Parathyroid adenoma (tissue), 2 donors: ENCODE results near the gene BBS9.
"Not testable (repeated sequence)": the region's sequence is repeated elsewhere in the genome, so short reads cannot be mapped to it uniquely, and the experiment has no call there.

Experiments
- H2AFZ ChIP-seq: fragments of 300-600 bp; sonication (generic); one replicate; pipeline ENCODE4 v1.7.0; 2017; ENCODE audit warnings: antibody characterized with exemption, mild to moderate bottlenecking
- H3K27ac ChIP-seq: fragments of 300-600 bp; sonication (generic); one replicate; pipeline ENCODE4 v1.7.0; 2017
- H3K27me3 ChIP-seq: fragments of 300-600 bp; sonication (generic); one replicate; pipeline ENCODE4 v1.7.0; 2017; ENCODE audit warnings: low read length; ENCODE audit not compliant: control insufficient read depth, insufficient read depth
- H3K36me3 ChIP-seq: fragments of 300-600 bp; sonication (generic); one replicate; pipeline ENCODE4 v1.7.0; 2017; ENCODE audit warnings: low read length; ENCODE audit not compliant: control insufficient read depth, insufficient read depth
- H3K4me1 ChIP-seq: fragments of 300-600 bp; sonication (generic); one replicate; pipeline ENCODE4 v1.7.0; 2017; ENCODE audit warnings: control low read depth
- H3K4me2 ChIP-seq: fragments of 300-600 bp; sonication (generic); one replicate; pipeline ENCODE4 v1.7.0; 2017; ENCODE audit warnings: low read length
- H3K4me3 ChIP-seq: fragments of 300-600 bp; sonication (generic); one replicate; pipeline ENCODE4 v1.7.0; 2017; ENCODE audit warnings: low read depth, low read length
- H3K79me2 ChIP-seq: fragments of 300-600 bp; sonication (generic); one replicate; pipeline ENCODE4 v1.7.0; 2017; ENCODE audit warnings: control low read depth
- H3K9ac ChIP-seq: fragments of 300-600 bp; sonication (generic); one replicate; pipeline ENCODE4 v1.7.0; 2017; ENCODE audit warnings: mild to moderate bottlenecking
- H3K9me3 ChIP-seq: fragments of 300-600 bp; sonication (generic); one replicate; pipeline ENCODE4 v1.7.0; 2017; ENCODE audit warnings: low read length; ENCODE audit not compliant: control insufficient read depth
- CTCF ChIP-seq: fragments of 300-600 bp; sonication (generic); IDR thresholded peaks from one replicate; pipeline ENCODE4 v1.7.0; 2017; ENCODE audit warnings: antibody characterized with exemption, mild to moderate bottlenecking
- donor health status: primary hyperparathyroidism.

The BBS9 gene

GRCh38 chr7:33261585-33261984 lies 132.2 kb downstream of the BBS9 start:
- Histone ChIP-seq H3K27me3 (no peaks in the 10 kb centered on the region), H2AFZ (no peak overlapping the region), H3K79me2 (no peaks in the 10 kb centered on the region), H3K9ac (no peak overlapping the region), H3K9me3 (no peaks in the 10 kb centered on the region), H3K27ac (no peak overlapping the region), H3K4me1 (no peaks in the 10 kb centered on the region), H3K36me3 (no peaks in the 10 kb centered on the region), H3K4me3 (no peak overlapping the region), H3K4me2 (no peak overlapping the region)
- no peak for TF ChIP-seq CTCF

- no peaks in the 10 kb centered on the region for H3K36me3 ChIP-seq
- no peaks in the 10 kb centered on the region for H3K4me1 ChIP-seq
- no peaks in the 10 kb centered on the region for H3K9me3 ChIP-seq
- no peaks in the 10 kb centered on the region for H3K79me2 ChIP-seq
- TF ChIP-seq CTCF, result no peak
- no peak overlapping the region for H3K9ac ChIP-seq
- no peaks in the 10 kb centered on the region for H3K27me3 ChIP-seq
- no peak overlapping the region for H3K4me2 ChIP-seq
- no peak overlapping the region for H3K4me3 ChIP-seq
- no peak overlapping the region for H3K27ac ChIP-seq
- H2AFZ ChIP-seq, result no peak overlapping the region
These were observed 133.1 kb downstream of the BBS9 start for GRCh38 chr7:33262476-33262875.

- H3K4me1 ChIP-seq, H3K36me3 ChIP-seq, H3K9me3 ChIP-seq, H3K4me2 ChIP-seq, H3K4me3 ChIP-seq, H3K9ac ChIP-seq, H3K79me2 ChIP-seq, H3K27ac ChIP-seq, H3K27me3 ChIP-seq, H2AFZ ChIP-seq: not testable (repeated sequence)
These were observed 142.5 kb downstream of the BBS9 start for GRCh38 chr7:33271839-33272371.

- H3K4me1 ChIP-seq, result no peaks in the 10 kb centered on the region
- no peaks in the 10 kb centered on the region for H3K79me2 ChIP-seq
- H3K27ac ChIP-seq, result no peak overlapping the region
- no peaks in the 10 kb centered on the region for H3K27me3 ChIP-seq
- H3K36me3 ChIP-seq, result no peaks in the 10 kb centered on the region
- no peak for TF ChIP-seq CTCF
- H3K9me3 ChIP-seq, result no peaks in the 10 kb centered on the region
- H3K4me3 ChIP-seq, result no peak overlapping the region
- no peak overlapping the region for H3K4me2 ChIP-seq
- H2AFZ ChIP-seq, result no peak overlapping the region
- no peak overlapping the region for H3K9ac ChIP-seq
These were observed 144.0 kb downstream of the BBS9 start for GRCh38 chr7:33273356-33273755.

GRCh38 chr7:33276325-33276724 lies 147.0 kb downstream of the BBS9 start:
- H3K4me3 ChIP-seq, result no peak overlapping the region
- no peaks in the 10 kb centered on the region for H3K9me3 ChIP-seq
- H3K27me3 ChIP-seq, result no peaks in the 10 kb centered on the region
- no peak overlapping the region for H3K27ac ChIP-seq
- no peak overlapping the region for H3K9ac ChIP-seq
- no peak overlapping the region for H3K4me2 ChIP-seq
- H2AFZ ChIP-seq, result no peak overlapping the region
- no peaks in the 10 kb centered on the region for H3K4me1 ChIP-seq
- H3K36me3 ChIP-seq, result no peaks in the 10 kb centered on the region
- H3K79me2 ChIP-seq, result no peaks in the 10 kb centered on the region
- no peak for TF ChIP-seq CTCF
